HG03378 (cell line): ENCODE measurements around the gene ACBD6.

Experiments used
- ATAC-seq: cut with Tn5 transposase; IDR thresholded peaks from one replicate; pipeline ENCODE4 v1.9.1; 2021; ENCODE audit warnings: mild to moderate bottlenecking, moderate library complexity; ENCODE audit not compliant: unreplicated experiment

Gene ACBD6

DNA sequence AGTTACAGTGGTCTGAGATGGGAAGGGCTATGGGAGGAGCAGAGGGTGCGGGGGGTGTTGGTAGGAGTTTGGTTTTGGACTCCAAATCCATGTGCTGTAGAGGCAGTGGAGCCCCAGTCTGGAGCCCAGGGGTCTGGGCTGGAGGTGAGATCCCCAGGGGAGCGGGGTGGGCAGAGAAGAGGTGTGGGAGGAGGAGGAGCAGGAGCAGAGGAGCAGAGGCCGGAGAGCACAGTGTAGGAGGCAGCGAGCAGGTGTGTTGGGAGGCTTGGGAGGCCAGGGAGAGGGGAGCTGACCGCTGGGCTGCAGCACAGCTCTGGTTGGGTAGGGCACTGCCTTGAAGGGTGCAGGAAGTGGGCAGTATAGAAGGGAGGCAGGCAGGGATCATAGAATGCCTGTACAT is 243.4 kb downstream of the ACBD6 start:
- ATAC-seq = no peak

DNA sequence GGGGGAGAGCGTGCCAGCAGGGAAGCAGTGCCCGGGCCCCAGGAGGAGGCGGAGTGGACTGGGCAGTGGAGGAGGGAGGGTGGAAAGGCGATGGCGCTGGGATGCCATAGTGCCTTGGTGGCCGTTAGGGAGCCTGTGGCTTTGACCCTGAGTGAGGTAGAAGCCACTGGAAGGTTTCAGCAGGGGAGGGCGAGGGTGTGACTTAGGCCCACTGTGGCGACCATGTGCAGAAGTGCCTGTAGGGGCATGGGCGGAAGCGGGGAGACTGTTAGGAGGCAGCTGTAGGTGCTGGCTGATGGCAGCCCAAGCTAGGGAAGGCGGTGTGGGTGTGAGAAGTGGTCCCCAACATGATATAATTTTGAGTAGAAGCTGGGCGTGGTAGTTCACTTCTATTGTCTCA is 244.1 kb downstream of the ACBD6 start:
- ATAC-seq = no peak

DNA sequence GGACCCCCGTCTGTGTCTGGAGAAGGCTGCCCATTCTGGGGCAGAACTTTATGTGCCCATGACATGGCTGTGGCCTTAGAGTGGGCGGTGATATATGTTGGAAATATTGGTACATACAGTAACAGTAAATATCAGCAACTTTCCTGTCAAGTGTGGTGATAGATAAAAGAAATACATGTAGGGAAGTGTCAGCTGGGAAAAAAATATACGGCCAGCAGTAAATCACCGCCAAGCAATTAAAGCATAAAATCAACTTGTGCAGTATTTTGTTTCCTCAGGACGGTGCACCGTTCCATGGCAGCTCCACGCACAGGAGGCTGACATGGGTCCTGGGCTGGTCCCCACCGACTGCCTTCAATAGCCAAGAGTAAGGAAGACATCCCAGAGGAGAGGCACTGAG is 244.9 kb downstream of the ACBD6 start:
- ATAC-seq = no peak

DNA sequence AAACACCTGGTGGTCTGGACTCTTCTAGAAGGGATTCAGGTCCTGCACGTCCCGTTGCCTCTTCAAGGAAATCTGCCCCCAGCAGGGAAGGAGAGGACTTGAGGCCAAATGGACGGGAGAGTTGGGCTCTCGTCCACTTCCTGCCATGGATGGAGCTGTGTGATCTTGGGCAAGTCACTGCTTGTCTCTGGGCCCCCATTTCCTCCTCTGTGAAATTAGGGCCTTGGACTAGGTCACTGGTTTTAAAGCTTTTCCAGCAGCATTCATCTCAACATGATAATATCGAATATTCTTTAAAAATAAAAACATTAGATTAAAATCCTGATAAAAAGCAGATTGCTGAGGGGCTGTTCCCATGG is 245.4 kb downstream of the ACBD6 start:
- ATAC-seq = no peak

DNA sequence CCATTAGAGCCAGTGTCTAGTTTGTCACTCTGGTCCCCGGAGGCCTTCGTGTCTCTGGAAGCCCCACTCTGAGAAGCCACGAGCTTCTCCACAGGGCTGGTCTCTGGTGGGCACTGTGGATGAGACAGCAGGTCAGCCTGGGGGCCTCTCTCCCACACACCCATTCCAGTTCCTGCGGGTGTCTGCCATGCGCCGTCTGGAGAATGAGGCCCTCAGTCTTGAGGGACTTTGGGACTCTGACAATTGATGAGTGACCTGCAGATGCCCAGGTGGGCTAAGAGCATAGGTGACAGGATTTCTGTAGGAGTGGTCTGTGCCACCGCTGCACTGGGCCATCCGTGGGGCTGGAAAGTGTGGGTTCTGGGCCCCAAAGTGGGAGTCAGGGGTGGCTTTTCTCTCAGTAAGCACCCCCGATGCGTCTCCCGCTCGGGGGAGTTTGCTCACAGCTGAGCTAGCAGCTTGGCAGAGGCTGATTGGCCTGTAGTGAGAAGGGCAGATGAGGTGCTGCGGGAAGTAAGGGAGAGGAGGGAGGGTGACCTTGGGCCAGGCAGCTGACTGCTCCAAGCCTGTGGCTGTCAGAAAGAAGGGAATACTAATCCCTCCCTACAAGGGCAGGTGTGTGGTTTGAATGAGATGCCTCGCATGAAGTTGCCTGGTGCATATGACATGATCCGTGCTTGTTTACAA is 245.9 kb downstream of the ACBD6 start:
- ATAC-seq = no peak

DNA sequence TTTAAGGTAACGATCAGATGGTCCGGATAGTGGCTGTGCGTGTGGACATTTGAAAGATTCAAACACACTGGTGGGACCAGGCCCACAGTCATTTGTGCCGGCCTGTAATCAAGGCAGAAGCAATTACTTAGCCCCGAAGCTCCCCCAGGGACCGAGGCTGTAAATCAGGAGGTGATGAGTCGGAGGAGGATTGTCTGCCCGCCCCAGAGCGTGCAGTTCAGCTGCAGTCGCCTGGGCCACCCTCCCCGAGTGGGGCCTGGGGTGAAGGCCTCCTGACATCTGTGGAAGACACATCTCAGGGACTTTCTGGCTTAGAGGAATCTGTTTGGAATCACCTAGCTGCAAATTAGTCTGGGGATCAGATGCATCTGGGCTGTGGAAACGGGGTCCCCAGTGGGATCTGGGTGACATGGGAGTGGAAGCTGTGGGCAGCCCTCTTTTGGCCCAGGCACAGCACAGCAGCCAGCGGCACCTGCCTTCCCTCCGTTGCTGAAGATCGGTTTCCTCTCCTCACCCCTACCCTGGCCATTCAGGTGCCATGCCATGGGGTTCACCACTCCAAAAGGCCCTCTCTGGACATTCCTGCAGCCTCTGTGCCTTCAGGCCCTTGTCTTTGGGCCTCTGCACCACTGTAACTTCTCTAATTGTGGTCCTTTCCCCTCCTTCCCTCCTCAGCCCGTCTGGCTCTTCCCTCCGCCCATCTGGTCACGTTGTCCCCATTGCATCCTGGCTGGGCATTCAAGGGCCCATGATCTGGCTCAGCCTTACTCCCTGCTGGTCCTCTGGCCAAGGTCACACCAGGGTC is 246.6 kb downstream of the ACBD6 start:
- ATAC-seq = no peak

DNA sequence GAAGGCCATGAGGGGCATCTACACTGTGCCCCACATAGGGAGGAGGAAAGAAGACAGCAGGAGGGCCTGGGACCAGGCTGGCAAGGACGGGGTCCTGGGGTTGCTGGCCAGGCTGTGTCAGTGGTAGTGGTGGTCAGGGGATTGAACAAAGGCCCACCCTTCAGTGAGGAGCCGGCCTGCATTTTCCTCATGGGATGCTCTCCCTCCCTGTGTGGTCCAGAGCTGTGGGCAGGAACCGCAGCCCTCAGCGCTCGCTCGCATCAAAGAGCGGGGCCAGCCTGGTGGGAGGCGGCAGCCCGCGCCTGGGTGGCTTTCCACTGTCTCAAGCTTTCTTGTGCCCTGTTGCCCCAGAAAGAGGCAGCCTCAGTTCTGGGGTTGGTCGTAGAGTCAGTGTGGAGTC is 247.5 kb downstream of the ACBD6 start:
- ATAC-seq = no peak

DNA sequence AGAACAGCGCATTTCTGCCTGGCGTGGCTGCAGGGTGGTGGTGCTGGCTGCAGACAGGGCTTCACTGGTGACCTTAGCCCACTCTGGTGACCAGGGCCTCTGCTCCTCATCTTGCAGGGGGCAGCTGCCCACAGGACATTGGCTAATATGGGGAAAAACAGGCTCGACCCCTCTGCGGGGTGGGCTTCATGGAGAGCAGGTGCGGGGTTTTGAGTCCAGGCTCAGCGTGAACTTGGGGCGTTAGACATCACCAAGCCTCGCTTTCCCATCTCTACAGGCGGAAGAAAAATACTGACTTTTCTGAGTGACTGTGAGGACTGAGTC is 247.9 kb downstream of the ACBD6 start:
- no peak for ATAC-seq

DNA sequence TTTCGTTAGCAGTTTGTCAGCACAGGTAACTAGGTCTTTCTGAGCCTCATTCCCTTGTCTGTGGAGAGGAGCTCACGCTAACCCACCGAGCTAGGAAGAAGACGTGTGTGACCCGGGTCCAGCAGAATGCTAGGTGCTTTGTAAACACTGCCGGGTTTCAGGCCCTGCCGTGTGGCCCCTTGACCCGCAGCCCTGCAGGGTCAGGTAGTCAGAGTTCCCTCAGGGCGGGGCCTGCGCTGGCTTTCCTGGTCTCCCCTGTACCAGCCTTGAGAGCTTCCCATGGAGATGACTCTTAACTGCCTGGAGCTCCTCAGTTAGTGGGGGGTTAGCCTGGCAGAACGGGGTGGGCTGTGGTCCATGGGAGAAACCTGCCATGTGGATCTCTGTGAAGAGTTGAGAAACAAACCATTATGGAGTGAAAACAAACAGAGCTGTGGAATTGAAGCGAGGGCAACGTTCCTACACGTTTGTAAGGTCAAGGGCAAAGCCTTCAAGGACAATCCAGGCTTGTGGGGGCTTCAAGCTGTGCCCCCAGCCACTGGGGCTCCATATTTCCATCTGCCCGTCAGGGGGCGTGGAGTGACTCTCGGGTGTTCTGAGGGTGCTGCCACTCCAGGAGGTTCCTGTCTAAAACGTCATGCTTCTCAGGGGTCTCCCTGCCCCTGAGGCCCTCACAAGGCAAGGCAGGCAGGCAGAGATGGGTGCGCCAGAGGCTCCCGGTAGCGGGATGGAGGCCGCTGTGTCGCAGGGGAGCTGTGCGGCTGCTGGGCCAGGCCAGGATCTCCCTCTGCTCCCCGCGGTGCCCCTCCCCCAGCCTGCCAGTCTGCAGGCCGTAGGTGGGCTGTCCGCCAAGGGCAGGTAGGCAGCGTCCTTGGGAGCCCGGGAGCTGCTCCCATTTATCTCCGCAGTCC is 248.5 kb downstream of the ACBD6 start:
- no peak for ATAC-seq

DNA sequence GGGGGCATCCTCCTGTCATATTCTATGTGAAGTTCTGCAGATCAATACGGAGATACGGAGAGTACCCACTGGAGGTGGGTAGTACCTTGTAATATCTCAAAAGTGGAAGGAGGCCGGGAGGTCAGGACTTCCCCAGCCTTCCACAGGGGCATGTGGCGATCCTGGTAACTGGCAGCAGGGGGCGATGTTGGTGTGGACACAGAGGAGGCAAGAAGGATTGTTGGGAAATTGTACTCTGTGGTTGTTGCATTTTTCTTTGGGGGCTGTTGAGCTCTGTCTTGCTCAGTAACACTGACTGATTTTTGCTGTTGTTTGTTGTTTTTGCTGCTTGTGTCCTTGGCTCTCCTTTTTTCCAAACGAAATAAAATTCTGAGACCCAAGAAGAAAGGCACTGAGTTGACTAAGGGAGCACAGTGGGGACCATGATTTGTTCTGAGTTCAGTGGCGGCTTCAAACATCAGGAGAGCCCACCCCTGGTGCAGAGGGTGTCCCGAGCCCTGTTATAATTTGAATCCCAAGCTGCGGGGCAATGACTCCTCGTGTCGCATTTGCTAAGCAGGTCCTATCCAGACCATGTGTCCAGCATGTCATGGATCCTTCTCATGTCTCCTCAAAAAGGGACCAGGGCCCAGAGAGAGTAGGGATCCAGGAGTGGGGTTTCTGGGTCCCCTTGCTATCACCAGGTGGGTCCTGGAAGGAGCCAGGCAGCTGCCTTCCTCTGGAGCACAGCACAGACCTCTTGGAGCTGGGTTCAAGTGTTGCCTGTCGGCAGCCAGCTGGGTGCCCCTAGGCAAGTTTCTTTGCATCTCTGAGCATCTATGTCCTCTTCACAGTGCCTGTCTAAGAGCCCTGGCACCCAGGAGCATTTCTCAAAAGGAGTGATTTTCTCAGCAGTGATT is 249.5 kb downstream of the ACBD6 start:
- peak; percentile 68 for ATAC-seq

DNA sequence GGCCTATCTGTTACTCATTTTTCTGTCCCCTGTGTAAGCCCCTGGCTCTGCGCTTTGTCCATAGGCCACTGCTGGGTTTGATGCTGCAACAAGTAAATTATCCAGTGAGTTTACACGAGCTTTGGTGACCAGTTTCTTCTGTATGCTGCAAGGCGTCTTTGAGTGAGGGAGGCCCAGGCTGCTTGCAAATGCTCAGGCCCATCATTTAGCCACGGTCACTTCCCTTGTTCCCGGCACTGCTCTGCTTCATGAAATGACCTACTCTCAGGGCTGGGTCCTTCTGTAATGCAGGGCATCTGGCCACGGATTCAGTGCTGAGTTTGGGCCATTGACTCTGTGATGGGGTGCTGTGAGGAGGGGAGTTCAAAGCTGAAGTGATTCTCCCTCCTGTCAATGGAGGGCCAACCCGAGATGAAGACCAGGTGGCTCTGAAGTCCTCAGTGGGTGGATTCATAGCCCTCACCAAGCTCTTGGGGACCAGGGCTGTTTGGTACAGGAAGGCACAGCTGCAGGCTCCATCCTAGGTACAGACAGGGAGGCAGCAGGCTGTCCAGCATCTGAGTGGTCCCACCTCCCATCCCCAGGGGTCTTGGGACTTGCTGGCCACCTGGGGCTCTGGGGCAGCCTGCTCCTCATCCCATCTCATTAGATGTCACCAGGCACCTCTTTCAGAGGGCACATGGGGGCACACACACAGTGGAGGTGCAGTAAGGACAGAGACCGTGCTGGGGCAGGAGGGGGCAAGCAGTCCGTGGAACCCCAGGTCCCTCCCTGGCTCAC is 250.7 kb downstream of the ACBD6 start:
- ATAC-seq = no peak

DNA sequence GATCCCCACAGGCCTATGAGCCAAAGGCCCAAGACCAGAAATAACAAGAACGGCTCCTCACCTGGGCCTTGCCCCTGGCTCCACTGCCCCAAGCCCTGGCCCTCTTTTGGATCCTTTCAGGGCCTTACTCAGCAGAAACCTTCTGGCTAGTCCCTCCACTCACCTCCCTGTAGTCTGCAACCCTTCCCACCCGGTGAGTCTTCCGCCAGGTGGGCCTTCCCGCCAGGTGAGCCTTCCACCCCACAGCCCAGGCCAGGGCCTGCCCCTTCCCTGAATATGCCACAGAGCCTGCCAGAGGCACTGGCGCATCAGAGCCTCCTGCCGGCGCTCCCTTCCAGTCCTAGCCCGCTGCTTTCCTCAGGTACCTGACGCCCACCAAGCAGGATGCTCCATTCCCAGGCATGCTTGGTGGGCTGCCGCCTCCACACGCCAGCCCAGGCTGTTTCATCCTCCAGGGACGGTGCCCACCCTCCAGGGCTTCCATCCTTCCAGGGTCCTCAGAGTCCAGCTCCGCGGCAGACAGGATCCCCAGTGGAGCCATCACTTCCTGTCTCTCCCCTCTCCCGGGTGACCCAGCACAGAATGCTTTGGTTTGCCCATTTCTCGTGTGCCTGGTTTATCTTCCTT is 251.4 kb downstream of the ACBD6 start:
- ATAC-seq = no peak

DNA sequence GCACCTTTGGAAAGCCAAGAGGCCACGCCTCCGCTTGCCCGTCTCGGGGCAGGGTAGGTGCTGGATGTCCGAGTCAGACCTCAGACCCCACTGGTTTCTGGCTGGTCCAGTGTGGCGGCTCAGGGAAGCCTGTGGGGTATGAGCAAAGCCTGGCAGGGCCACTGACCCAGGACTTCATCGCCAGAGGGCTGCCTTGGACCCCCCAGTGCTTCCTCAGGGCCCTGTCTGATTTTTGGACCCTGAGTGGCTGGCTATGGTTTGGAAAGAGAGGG is 251.9 kb downstream of the ACBD6 start:
- no peak for ATAC-seq

DNA sequence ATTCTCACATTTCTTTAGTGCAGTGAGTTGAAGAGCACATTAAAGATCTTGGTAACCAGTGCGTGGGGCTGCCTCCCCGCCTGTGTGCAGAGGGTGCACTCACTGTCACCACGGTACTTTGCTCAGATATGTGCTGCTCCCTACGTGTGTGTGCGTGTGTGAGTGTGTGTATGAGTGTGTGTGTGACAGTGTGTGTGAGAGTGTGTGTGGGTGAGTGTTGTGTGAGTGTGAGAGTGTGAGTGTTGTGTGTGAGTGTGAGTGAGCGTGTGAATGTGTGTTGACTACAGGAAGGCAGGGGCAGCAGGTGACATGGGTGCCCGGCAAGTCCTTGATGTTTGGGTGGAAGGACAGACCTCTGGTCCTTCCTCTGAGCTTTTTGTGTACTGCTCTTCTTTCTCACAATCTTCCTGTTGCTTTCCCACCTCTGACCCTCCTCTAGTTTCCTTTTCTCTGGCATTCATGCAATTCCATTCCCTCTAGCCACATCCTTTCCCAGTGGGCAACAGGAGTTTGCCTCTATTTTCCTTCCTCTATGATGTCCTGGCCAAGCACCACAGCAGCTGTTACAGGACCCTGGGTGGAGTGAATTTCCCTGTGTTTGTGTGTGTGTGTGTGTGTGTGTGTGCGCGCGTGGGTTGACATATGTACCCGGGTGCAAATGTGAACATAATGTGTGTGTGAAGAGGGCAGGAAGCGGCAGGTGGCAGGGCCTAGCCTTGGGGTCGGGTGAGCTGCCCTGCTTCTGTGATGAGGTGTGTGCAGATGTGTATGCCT is 252.5 kb downstream of the ACBD6 start:
- ATAC-seq = no peak

DNA sequence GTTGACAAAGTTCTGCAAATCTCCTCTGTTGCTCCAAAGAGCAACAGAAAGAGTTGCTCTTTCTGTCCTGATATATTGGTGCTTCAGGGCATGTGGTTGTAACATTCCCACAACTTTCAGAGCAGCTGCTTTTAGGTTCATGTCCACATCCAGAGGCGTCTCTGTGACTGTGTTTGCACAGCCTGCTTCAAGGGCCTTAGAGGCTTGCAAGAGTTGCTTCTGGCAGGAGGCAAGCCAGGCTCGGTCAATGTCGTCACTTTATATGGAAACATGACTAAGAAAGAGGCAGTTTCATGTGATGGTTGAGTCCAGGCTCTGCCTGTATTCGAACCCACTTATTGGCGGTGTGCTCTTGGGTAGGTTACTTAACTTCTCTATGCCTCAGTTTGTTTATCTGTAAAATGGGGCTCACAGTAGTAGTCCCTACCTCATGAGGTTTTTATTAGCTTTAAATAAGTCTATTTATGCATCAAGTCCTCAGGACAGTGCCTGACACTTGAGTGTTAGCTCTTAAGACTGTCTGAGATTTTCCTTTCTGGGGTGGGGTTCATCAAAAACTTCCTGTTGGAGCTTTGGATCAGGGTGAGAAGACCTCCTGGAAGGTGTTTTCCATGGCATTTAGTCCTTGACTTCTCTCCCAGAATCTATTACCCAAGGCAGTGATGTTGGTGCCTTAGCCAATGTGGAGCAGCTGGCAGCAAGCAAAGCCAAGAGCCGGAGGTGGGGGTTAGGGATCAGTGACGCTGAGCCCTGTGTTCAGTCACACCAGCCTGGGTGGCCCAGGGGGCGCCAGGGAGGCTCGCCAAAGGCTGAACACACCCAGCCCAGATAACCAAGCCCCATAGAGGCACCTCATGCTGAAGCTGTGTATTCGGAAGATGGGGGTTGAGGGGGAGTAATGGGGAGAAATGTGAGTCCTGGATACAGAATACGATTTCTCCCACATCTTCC is 253.4 kb downstream of the ACBD6 start:
- ATAC-seq = no peak

DNA sequence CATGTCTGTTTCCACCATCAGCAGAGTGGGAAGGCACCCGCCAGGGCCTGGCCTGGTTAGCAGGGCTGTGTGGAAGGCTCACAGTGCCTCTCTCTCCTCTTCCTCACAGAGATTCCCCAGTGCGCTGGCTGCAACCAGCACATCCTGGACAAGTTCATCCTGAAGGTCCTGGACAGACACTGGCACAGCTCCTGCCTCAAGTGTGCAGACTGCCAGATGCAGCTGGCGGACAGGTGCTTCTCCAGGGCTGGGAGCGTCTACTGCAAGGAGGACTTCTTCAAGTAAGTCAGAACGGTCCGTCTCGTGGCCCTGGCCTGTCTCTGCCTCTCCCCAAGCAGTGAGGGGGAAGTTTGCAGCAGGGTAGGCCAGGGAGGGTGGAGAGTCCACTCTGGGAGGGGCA is 254.2 kb downstream of the ACBD6 start:
- no peak for ATAC-seq

DNA sequence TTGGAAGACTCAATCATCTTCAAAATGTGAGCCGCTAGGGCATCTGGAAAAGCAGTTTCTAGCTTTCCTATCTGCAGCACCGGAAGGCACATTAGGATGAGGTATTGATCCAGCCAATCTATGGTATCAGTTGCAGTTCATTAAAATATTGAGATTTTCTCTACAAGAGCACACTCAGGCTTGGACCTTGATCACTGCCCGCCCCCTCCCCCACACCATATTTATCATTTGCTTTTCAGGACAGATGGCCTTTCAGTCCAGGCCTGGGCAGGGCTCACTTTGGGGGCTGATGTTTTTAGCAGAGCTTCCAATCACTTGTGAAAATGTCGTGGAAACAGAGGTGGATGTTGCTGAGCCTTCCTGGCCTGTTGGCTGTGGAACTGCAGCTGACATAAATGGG is 254.8 kb downstream of the ACBD6 start:
- no peak for ATAC-seq

DNA sequence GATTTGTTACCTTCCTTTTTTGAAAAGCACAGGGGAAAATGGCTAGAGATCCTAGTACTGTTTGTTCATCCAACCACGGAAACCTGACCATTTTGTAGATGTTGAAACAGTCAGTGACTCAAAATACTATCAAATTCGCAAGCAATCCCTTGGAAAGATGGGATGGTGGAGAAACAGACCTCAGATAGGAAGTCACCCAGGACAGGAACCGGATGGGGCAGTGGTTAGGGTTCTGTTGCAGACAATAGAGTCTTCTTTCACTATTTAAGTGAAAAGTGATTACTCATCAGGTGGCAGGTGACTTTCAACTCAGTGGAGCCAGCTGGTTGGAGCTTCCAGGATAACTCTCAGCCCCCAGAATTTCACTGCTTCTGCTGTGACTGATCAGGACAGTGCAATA is 255.3 kb downstream of the ACBD6 start:
- no peak for ATAC-seq
